ENCODE results near the gene CALHM5. TPM values are rescaled to one million over a fixed set of nuclear protein-coding genes. Genes with fewer than 3 reads are reported as not detected.
A peak's percentile ranks its signal among the peaks of the same experiment; 100 is the strongest.

The CALHM5 gene
- total and polyA plus RNA-seq, 10 of the 15 experiments (the other 5 are each of a cell fraction or from before 2014, with no cell fraction given) = not detected

DNA sequence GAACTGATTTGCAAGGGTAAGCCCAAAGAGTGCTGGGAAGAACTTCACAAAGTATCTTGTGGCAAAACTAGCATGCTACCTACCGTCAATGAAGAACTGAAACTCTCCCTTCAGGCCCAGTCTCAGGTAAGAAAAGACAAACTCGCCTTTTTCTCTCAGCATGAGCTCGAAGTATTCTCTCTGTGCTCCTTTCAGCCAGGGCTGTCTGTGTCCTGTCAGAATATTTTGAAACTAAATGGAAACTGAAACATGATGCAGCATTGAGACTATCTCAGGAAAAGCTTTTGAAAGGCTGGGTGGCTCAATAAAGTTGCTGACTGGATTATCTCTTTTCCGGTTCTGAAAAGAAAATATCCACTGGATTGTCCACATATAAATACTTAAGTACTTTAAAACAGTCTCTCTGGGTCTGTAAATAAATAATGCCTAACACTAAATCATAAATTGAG lies 696 bp downstream of the CALHM5 start:
- Histone ChIP-seq H2AFZ (ENCODE audit: control insufficient read depth, low read depth, low read length) (peak overlapping the region; percentile 61), H3K79me2 (ENCODE audit: control insufficient read depth, insufficient read depth, low read length) (no peaks in the 10 kb centered on the region), H3K27ac (ENCODE audit: control insufficient read depth, insufficient read depth) (no peak overlapping the region), H3K9me3 (replicated peaks; ENCODE audit: control insufficient read depth, insufficient read depth, low read length) (no peaks in the 10 kb centered on the region), H3K9ac (ENCODE audit: control insufficient read depth, insufficient read depth, low read length) (0 out of 2 replicates have a peak overlapping the region, but pooled peaks have one; percentile 21), H3K4me3 (no peak overlapping the region), H3K4me1 (ENCODE audit: control insufficient read depth, insufficient read depth, low read length) (peaks cover 9% of the 10 kb centered on the region), H3K4me2 (ENCODE audit: control insufficient read depth, insufficient read depth) (peak overlapping the region; percentile 54; the same call in 1 of the 2 replicates), H4K20me1 (ENCODE audit: control insufficient read depth, insufficient read depth) (no peaks in the 10 kb centered on the region), H3K36me3 (ENCODE audit: control insufficient read depth in 2 of 2, insufficient read depth in 2 of 2, low read length in 1 of 2) (no peaks in the 10 kb centered on the region), H3K27me3 (replicated peaks in 1 of 2; ENCODE audit: control insufficient read depth in 2 of 2, insufficient read depth in 2 of 2, low read length in 1 of 2) (no peaks in the 10 kb centered on the region; a peak in 1 of 4 replicates)
- RAD21 ChIA-PET (ENCODE audit: unreplicated experiment) = interaction anchor here (0.7 to 1.5 kb wide), 4 partner anchors 42 to 224 kb away, joined by 3 to 5 read pairs (median 3); partner anchors contain the start of gene CALHM4
- CTCF ChIA-PET = interaction anchor here (0.8 to 5.2 kb wide), 4 partner anchors 15 to 224 kb away, joined by 3 to 34 read pairs (median 12); no protein-coding TSS in a partner anchor
- FAIRE-seq = peak; percentile 95
- no peak for DNase-seq (ENCODE audit: low read depth, low spot score)
- no TSS peak for BruUV-seq (replicated peaks)
- SMC1A ChIA-PET (ENCODE audit: uncharacterized antibody, unreplicated experiment) = interaction anchor here (0.9 to 2.0 kb wide), 3 partner anchors 11 to 119 kb away, joined by 3 to 13 read pairs (median 4); no protein-coding TSS in a partner anchor
- in situ Hi-C loops (cut with MboI) (no loop called here), intact Hi-C loops (cut with micrococcal nuclease; ENCODE audit: unreplicated experiment) (no loop called here)
- POLR2A ChIA-PET = no interaction called here
- peak; percentile 75; the same call in 1 of the 2 replicates for TF ChIP-seq SPI1 (IDR thresholded peaks at IDR 0.05; ENCODE audit: borderline replicate concordance, insufficient read depth, low read depth, low read length)
- TF ChIP-seq, protein P1, sequence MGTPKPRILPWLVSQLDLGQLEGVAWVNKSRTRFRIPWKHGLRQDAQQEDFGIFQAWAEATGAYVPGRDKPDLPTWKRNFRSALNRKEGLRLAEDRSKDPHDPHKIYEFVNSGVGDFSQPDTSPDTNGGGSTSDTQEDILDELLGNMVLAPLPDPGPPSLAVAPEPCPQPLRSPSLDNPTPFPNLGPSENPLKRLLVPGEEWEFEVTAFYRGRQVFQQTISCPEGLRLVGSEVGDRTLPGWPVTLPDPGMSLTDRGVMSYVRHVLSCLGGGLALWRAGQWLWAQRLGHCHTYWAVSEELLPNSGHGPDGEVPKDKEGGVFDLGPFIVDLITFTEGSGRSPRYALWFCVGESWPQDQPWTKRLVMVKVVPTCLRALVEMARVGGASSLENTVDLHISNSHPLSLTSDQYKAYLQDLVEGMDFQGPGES (IDR thresholded peaks at IDR 0.05) = no peak
- 24% methylated on average over 4 of the region's 4 CpGs for WGBS (ENCODE audit: insufficient coverage, insufficient replicate concordance, low lambda C conversion rate, missing lambda C conversion rate)
- peak; percentile 73 for ATAC-seq

DNA sequence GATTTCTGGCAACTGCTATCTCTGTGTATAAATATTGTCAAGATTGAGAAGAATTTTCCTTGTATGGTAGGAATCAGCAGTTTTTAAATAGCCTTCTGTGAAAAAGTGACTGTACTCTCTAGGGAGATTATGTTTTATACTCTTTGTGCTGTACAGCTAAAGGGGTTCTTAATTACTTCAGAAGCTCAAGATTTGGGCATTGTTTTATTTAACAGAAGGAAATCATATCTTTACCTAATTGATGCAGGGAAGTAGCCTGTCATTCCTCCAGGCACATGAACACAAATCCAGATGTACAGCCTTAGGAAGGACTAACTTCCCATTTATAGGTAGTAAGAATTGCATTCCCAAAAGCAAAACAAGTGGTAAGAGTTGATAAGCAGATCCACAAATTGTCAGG lies 1.3 kb downstream of the CALHM5 start:
- BruUV-seq (replicated peaks) = no TSS peak
- Histone ChIP-seq H3K9me3 (replicated peaks; ENCODE audit: control insufficient read depth, insufficient read depth, low read length) (no peaks in the 10 kb centered on the region), H2AFZ (ENCODE audit: control insufficient read depth, low read depth, low read length) (no peak overlapping the region), H3K27ac (ENCODE audit: control insufficient read depth, insufficient read depth) (no peak overlapping the region), H3K4me2 (ENCODE audit: control insufficient read depth, insufficient read depth) (no peak overlapping the region), H3K4me1 (ENCODE audit: control insufficient read depth, insufficient read depth, low read length) (peaks cover 9% of the 10 kb centered on the region), H3K36me3 (ENCODE audit: control insufficient read depth in 2 of 2, insufficient read depth in 2 of 2, low read length in 1 of 2) (no peaks in the 10 kb centered on the region), H4K20me1 (ENCODE audit: control insufficient read depth, insufficient read depth) (no peaks in the 10 kb centered on the region), H3K9ac (ENCODE audit: control insufficient read depth, insufficient read depth, low read length) (no peak overlapping the region), H3K79me2 (ENCODE audit: control insufficient read depth, insufficient read depth, low read length) (no peaks in the 10 kb centered on the region), H3K4me3 (no peak overlapping the region), H3K27me3 (replicated peaks in 1 of 2; ENCODE audit: control insufficient read depth in 2 of 2, insufficient read depth in 2 of 2, low read length in 1 of 2) (no peaks in the 10 kb centered on the region; a peak in 1 of 4 replicates)
- peak; percentile 31 for FAIRE-seq
- ChIA-PET POLR2A (no interaction called here), CTCF (interaction anchor here (0.8 to 5.2 kb wide), 4 partner anchors 16 to 225 kb away, joined by 3 to 34 read pairs (median 12); no protein-coding TSS in a partner anchor), SMC1A (ENCODE audit: uncharacterized antibody, unreplicated experiment) (interaction anchor here (0.9 to 2.0 kb wide), 4 partner anchors 10 to 120 kb away, joined by 3 to 13 read pairs (median 4); no protein-coding TSS in a partner anchor), RAD21 (ENCODE audit: unreplicated experiment) (interaction anchor here (0.7 to 1.3 kb wide), 4 partner anchors 41 to 225 kb away, joined by 3 to 4 read pairs (median 3); partner anchors contain the start of gene CALHM4)
- no peak for TF ChIP-seq SMC3 (IDR thresholded peaks at IDR 0.05; ENCODE audit: borderline replicate concordance, low read length)
- no peak for TF ChIP-seq YY1 (IDR thresholded peaks at IDR 0.05; ENCODE audit: low read depth, low read length)
- ATAC-seq = no peak
- in situ Hi-C loops (cut with MboI) = no loop called here
- no peak for DNase-seq (ENCODE audit: low read depth, low spot score)
- intact Hi-C loops (cut with micrococcal nuclease; ENCODE audit: unreplicated experiment) = no loop called here
